K562 (cell line): ENCODE measurements around the gene UBXN2A. TPM values are rescaled to one million over a fixed set of nuclear protein-coding genes. Genes with fewer than 3 reads are reported as not detected.

Source experiments
- CBX2 ChIP-seq: fragments of 200-600 bp; sonication (generic); IDR thresholded peaks from one replicate; pipeline ENCODE4 v1.6.1; 2012; ENCODE audit warnings: mild to moderate bottlenecking, low read length, inconsistent platforms; ENCODE audit not compliant: insufficient read depth, poor library complexity, severe bottlenecking
- CHD2 ChIP-seq: IDR thresholded peaks from 2 replicates; pipeline ENCODE4 v1.6.1; 2011; ENCODE audit warnings: low read depth, low read length
- CREBBP ChIP-seq: IDR thresholded peaks from one replicate; pipeline ENCODE4 v1.6.1; 2012; ENCODE audit warnings: low read depth, mild to moderate bottlenecking, control low read depth, inconsistent platforms, low read length
- ELF4 ChIP-seq: fragments of 450-650 bp; formaldehyde crosslinking; IDR thresholded peaks from 2 replicates; pipeline ENCODE4 v1.4.0; 2022; ENCODE audit warnings: missing genetic modification characterization
- FOSL1 ChIP-seq: fragments of 200-800 bp; sonication (Bioruptor generic); conservative IDR thresholded peaks from 2 replicates; pipeline ENCODE4 v1.6.1; 2016; ENCODE audit warnings: missing genetic modification characterization, missing compliant biosample characterization
- HEY1 ChIP-seq: fragments of 250-450 bp; sonication (Bioruptor Pico); IDR thresholded peaks from 2 replicates; pipeline ENCODE4 v1.5.0; 2020; ENCODE audit warnings: mild to moderate bottlenecking, moderate library complexity, borderline replicate concordance
- KHSRP ChIP-seq: fragments of 450-650 bp; IDR thresholded peaks from 2 replicates; pipeline ENCODE4 v1.6.1; 2017
- STAT5A ChIP-seq: IDR thresholded peaks from 2 replicates; pipeline ENCODE4 v1.6.1; 2012; ENCODE audit warnings: low read length, inconsistent platforms, borderline replicate concordance
- STAT5B ChIP-seq: fragments of 250-450 bp; sonication (Bioruptor Pico); IDR thresholded peaks from 2 replicates; pipeline ENCODE4 v1.8.0; 2021; ENCODE audit warnings: mild to moderate bottlenecking, inconsistent platforms
- ZBTB17 ChIP-seq: fragments of 450-650 bp; formaldehyde crosslinking; IDR thresholded peaks from 2 replicates; pipeline ENCODE4 v1.4.0; 2020; ENCODE audit warnings: mild to moderate bottlenecking
- ZC3H11A ChIP-seq: IDR thresholded peaks from 2 replicates; pipeline ENCODE4 v1.6.1; 2012; ENCODE audit warnings: low read depth, low read length, improper control_type of control experiment
- ZNF282 ChIP-seq: sonication (generic); formaldehyde crosslinking; IDR thresholded peaks from 2 replicates; pipeline ENCODE4 v1.8.1; 2023; ENCODE audit warnings: missing genetic modification reagents
- ZNF384 ChIP-seq: IDR thresholded peaks from 2 replicates; pipeline ENCODE4 v1.6.1; 2012; ENCODE audit warnings: low read depth, low read length, improper control_type of control experiment
- ZNF766 ChIP-seq: fragments of 200-800 bp; sonication (Bioruptor generic); conservative IDR thresholded peaks from 2 replicates; pipeline ENCODE4 v1.6.1; 2016; ENCODE audit warnings: missing genetic modification characterization, missing compliant biosample characterization
- ZNF79 ChIP-seq: fragments of 250-450 bp; sonication (Bioruptor Pico); IDR thresholded peaks from 2 replicates; pipeline ENCODE4 v1.4.0; 2020; ENCODE audit warnings: low read depth, mild to moderate bottlenecking, moderate library complexity
- polyA plus RNA-seq, 8 experiments: library from polyadenylated mRNA; depleted of rRNA in 4 of 8; stranded (reverse) in 5 of 8; unstranded in 3 of 8; fragments of >200 nt; fragmentation: Nextera tagmentation in 2 of 8; fragmentation: Illumina TruSeq in 1 of 8; extraction: Ambion mirVana in 2 of 8; extraction: Trizol in 1 of 8; gene quantifications; 2 replicates each; pipeline versions ENCODE4 v1.2.1 to v1.2.3, GENCODE V29; 2011 to 2014; ENCODE audit warnings: inconsistent platforms in 1 of 8, missing spikeins in 1 of 8
- total RNA-seq, 7 experiments: library from RNA; depleted of rRNA in 6 of 7; stranded (reverse); fragments of >200 nt in 6 of 7; fragmentation: Illumina TruSeq in 2 of 7; extraction: Trizol in 2 of 7; gene quantifications; 2 replicates each; pipeline versions ENCODE4 v1.2.1 to v1.2.3, GENCODE V29; 2011 to 2021; ENCODE audit warnings: low replicate concordance in 1 of 7
- TF ChIP-seq, protein P1 (sequence below): sonication (generic); formaldehyde crosslinking; IDR thresholded peaks from 2 replicates; pipeline ENCODE4 v1.8.0; 2022; ENCODE audit warnings: missing genetic modification reagents, mild to moderate bottlenecking, moderate library complexity, borderline replicate concordance
- TF ChIP-seq, protein P2 (sequence below): fragments of 450-650 bp; IDR thresholded peaks from 2 replicates; pipeline ENCODE4 v1.7.1; 2018; ENCODE audit warnings: mild to moderate bottlenecking, low read depth; ENCODE audit not compliant: partially characterized antibody
- TF ChIP-seq, protein P3 (sequence below): sonication (generic); formaldehyde crosslinking; IDR thresholded peaks from 2 replicates; pipeline ENCODE4 v1.8.1; 2022; ENCODE audit warnings: missing genetic modification reagents
- TF ChIP-seq, protein P4 (sequence below): fragments of 250-450 bp; sonication (Bioruptor Pico); IDR thresholded peaks from 2 replicates; pipeline ENCODE4 v1.8.0; 2021; ENCODE audit warnings: mild to moderate bottlenecking, moderate library complexity

UBXN2A gene
- total and polyA plus RNA-seq, 9 of the 15 experiments (the other 6 are each of a cell fraction or from before 2014, with no cell fraction given), result 3.4 to 25.6 (median 16.0) TPM

DNA sequence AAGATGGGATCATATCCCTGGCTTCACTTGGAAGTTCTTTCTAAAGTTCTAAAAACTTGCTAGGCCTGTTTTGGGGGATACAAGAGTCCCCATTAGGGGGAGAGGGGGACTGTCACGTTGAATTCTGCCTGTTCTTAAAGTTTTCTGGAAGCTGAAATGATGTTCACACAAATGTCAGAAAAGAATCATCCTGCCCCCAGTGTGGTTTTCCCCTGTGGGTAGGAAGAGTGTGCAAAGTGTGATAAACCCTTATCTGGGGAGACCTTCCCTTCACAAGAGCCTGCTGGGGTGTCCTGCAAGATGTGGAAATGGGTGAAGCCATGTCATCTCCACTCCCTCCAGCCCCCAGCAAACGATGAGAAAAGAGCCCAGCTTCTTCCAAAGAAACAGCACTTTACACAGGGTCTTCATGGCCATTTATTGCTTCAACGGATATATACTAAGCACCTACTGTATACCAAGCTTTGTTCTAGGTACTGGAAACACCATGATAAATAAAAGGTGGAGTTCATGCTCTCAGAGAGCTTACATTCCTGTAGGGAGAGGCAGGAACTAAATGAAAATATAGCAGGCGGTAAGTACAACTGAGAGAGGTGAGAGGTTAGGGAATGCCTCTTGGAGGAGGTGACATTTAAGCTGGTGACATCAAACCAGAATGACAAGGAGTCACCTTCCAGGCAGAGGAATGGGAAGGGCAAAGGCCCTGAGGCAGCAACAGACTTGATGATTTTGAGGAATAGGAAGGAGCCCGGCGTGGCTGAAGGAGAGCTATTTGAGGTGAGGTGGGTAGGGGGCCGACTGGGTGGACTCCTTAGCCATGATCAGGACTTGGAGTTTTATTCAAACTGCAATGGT, 71.2 kb downstream of the UBXN2A start (continued):
- TF ChIP-seq, protein P1, sequence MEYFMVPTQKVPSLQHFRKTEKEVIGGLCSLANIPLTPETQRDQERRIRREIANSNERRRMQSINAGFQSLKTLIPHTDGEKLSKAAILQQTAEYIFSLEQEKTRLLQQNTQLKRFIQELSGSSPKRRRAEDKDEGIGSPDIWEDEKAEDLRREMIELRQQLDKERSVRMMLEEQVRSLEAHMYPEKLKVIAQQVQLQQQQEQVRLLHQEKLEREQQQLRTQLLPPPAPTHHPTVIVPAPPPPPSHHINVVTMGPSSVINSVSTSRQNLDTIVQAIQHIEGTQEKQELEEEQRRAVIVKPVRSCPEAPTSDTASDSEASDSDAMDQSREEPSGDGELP (CRISPR knock-in tag), result peak; percentile 5; the same call in 1 of the 2 replicates
- TF ChIP-seq ZNF79 (CRISPR knock-in tag) (peak; percentile 50; the same call in 1 of the 2 replicates), STAT5A (peak; percentile 97), ZC3H11A (no peak), ZNF766 (CRISPR knock-in tag) (peak; percentile 83; the same call in 1 of the 2 replicates), ZNF282 (CRISPR knock-in tag) (no peak), ZBTB17 (CRISPR knock-in tag) (no peak), ELF4 (CRISPR knock-in tag) (peak; percentile 89), KHSRP (peak; percentile 75; the same call in 1 of the 2 replicates), CHD2 (no peak), FOSL1 (tag) (peak; percentile 73), HEY1 (CRISPR knock-in tag) (peak; percentile 18; the same call in 1 of the 2 replicates), CREBBP (no peak), CBX2 (no peak), ZNF384 (no peak), STAT5B (CRISPR knock-in tag) (no peak)
- TF ChIP-seq, protein P2, sequence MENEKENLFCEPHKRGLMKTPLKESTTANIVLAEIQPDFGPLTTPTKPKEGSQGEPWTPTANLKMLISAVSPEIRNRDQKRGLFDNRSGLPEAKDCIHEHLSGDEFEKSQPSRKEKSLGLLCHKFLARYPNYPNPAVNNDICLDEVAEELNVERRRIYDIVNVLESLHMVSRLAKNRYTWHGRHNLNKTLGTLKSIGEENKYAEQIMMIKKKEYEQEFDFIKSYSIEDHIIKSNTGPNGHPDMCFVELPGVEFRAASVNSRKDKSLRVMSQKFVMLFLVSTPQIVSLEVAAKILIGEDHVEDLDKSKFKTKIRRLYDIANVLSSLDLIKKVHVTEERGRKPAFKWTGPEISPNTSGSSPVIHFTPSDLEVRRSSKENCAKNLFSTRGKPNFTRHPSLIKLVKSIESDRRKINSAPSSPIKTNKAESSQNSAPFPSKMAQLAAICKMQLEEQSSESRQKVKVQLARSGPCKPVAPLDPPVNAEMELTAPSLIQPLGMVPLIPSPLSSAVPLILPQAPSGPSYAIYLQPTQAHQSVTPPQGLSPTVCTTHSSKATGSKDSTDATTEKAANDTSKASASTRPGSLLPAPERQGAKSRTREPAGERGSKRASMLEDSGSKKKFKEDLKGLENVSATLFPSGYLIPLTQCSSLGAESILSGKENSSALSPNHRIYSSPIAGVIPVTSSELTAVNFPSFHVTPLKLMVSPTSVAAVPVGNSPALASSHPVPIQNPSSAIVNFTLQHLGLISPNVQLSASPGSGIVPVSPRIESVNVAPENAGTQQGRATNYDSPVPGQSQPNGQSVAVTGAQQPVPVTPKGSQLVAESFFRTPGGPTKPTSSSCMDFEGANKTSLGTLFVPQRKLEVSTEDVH, result no peak
- TF ChIP-seq, protein P3, sequence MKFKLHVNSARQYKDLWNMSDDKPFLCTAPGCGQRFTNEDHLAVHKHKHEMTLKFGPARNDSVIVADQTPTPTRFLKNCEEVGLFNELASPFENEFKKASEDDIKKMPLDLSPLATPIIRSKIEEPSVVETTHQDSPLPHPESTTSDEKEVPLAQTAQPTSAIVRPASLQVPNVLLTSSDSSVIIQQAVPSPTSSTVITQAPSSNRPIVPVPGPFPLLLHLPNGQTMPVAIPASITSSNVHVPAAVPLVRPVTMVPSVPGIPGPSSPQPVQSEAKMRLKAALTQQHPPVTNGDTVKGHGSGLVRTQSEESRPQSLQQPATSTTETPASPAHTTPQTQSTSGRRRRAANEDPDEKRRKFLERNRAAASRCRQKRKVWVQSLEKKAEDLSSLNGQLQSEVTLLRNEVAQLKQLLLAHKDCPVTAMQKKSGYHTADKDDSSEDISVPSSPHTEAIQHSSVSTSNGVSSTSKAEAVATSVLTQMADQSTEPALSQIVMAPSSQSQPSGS (CRISPR knock-in tag), result no peak
- TF ChIP-seq, protein P4, sequence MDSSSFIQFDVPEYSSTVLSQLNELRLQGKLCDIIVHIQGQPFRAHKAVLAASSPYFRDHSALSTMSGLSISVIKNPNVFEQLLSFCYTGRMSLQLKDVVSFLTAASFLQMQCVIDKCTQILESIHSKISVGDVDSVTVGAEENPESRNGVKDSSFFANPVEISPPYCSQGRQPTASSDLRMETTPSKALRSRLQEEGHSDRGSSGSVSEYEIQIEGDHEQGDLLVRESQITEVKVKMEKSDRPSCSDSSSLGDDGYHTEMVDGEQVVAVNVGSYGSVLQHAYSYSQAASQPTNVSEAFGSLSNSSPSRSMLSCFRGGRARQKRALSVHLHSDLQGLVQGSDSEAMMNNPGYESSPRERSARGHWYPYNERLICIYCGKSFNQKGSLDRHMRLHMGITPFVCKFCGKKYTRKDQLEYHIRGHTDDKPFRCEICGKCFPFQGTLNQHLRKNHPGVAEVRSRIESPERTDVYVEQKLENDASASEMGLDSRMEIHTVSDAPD (CRISPR knock-in tag), result no peak
